Karpas-422 (cell line): ENCODE measurements around the gene SNX27. TPM values are rescaled to one million over a fixed set of nuclear protein-coding genes. Genes with fewer than 3 reads are reported as not detected.

Experiments used
- DNase-seq: peaks from one replicate; pipeline ENCODE4 v3.0.0-alpha.2; 2015
- H2AFZ ChIP-seq: fragments of 200-600 bp; sonication (generic); 2 replicates; pipeline ENCODE4 v1.6.1; 2014; ENCODE audit warnings: antibody characterized with exemption, low read length, mixed read lengths
- H3K27ac ChIP-seq: fragments of 200-600 bp; sonication (generic); 2 replicates; pipeline ENCODE4 v1.5.1; 2014; ENCODE audit warnings: mild to moderate bottlenecking, low read length, moderate library complexity
- H3K27me3 ChIP-seq: fragments of 200-600 bp; sonication (generic); 2 replicates; pipeline ENCODE4 v1.6.1; 2014; ENCODE audit warnings: low read length, mixed read lengths
- H3K36me3 ChIP-seq: fragments of 200-600 bp; sonication (generic); 2 replicates; pipeline ENCODE4 v1.6.1; 2014; ENCODE audit warnings: low read length, mixed read lengths; ENCODE audit not compliant: insufficient read depth
- H3K4me1 ChIP-seq: fragments of 200-600 bp; sonication (generic); 2 replicates; pipeline ENCODE4 v1.6.1; 2014; ENCODE audit warnings: mild to moderate bottlenecking, low read length, mixed read lengths
- H3K4me2 ChIP-seq: fragments of 200-600 bp; sonication (generic); 2 replicates; pipeline ENCODE4 v1.6.1; 2014; ENCODE audit warnings: low read length, low read depth, mild to moderate bottlenecking; ENCODE audit not compliant: poor library complexity, severe bottlenecking
- H3K4me3 ChIP-seq: fragments of 200-600 bp; sonication (generic); 2 replicates; pipeline ENCODE4 v1.5.1; 2014; ENCODE audit warnings: mild to moderate bottlenecking, antibody characterized with exemption, low read length, mixed read lengths
- H3K79me2 ChIP-seq: fragments of 200-600 bp; sonication (generic); 2 replicates; pipeline ENCODE4 v1.6.1; 2014; ENCODE audit warnings: mild to moderate bottlenecking, low read length, mixed read lengths
- H3K9ac ChIP-seq: fragments of 200-600 bp; sonication (generic); 2 replicates; pipeline ENCODE4 v1.6.0; 2014; ENCODE audit warnings: low read length
- H3K9me2 ChIP-seq: fragments of 200-600 bp; sonication (generic), shearing (Covaris generic); replicated peaks from 2 replicates; pipeline ENCODE4 v1.6.0; 2014; ENCODE audit warnings: mild to moderate bottlenecking, low read length, moderate library complexity; ENCODE audit not compliant: insufficient read depth
- H3K9me3 ChIP-seq: fragments of 300-700, 200-600 bp; sonication (generic); 2 replicates; pipeline ENCODE4 v1.6.1; 2014; ENCODE audit warnings: low read length, mixed read lengths
- H4K20me1 ChIP-seq: fragments of 200-600 bp; sonication (generic); 2 replicates; pipeline ENCODE4 v1.6.1; 2014; ENCODE audit warnings: mild to moderate bottlenecking, antibody characterized with exemption, low read length, low read depth; ENCODE audit not compliant: insufficient read depth
- total RNA-seq: library from RNA; depleted of rRNA; stranded (reverse); fragments of >200 nt; shearing (Covaris generic); gene quantifications from 2 replicates; pipeline ENCODE4 v1.2.3, GENCODE V29; 2014; ENCODE audit warnings: low replicate concordance

SNX27 gene
- total RNA-seq, 1 experiment from 2014 or later = 40.4 TPM

DNA sequence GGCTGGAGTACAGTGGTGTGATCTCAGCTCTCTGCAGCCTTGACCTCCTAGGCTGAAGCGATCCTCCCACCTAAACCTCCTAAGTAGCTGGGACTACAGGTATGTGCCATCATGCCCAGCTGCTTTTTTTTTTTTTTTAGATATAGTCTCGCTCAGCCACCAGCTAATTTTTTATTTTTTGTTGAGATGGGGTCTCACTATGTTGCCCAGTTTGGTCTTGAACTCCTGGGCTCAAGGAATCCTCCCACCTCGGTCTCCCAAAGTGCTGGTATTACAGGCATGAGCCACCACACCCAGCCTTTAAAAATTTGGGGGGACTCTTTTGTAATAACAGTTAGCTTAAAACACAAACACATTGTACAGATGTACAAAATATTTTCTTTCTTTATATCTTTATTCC lies 1.7 kb upstream of the SNX27 start:
- no peaks in the 10 kb centered on the region for H4K20me1 ChIP-seq
- no peaks in the 10 kb centered on the region for H3K9me3 ChIP-seq
- no peaks in the 10 kb centered on the region for H3K27me3 ChIP-seq
- H2AFZ ChIP-seq = no peak overlapping the region
- no peak for DNase-seq
- no peaks in the 10 kb centered on the region for H3K9me2 ChIP-seq
- H3K27ac ChIP-seq = no peak overlapping the region
- H3K79me2 ChIP-seq = peaks cover 33% of the 10 kb centered on the region
- H3K9ac ChIP-seq = no peak overlapping the region
- no peaks in the 10 kb centered on the region for H3K36me3 ChIP-seq
- H3K4me1 ChIP-seq = peaks cover 26% of the 10 kb centered on the region
- H3K4me3 ChIP-seq = no peak overlapping the region
- H3K4me2 ChIP-seq = no peak overlapping the region

DNA sequence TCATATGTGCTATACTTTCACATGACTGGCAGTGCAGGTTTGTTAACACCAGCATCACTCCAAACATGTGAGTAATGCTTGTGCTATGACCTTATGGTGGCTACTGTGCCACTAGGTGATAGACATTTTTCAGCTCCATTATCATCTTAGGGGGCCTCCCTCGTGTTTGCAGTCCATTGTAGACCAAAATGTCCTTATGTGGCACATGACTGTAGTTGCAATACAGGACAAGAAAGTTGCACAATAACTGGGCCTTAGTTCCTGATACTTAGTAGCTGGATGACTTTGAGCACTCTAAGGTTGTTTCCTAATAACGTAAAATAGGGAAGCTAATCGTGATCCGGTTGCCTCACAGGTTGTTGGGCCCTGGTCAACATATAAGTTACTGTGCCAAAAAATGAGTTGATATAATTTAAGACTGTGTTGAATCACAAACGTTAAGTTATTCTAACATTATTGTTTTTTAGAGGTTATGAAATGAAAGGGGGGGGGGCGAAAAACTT lies 511 bp upstream of the SNX27 start:
- H3K9me2 ChIP-seq = no peaks in the 10 kb centered on the region
- no peaks in the 10 kb centered on the region for H3K36me3 ChIP-seq
- no peaks in the 10 kb centered on the region for H3K9me3 ChIP-seq
- no peaks in the 10 kb centered on the region for H3K27me3 ChIP-seq
- DNase-seq = peak; percentile 50
- H3K79me2 ChIP-seq = peaks cover 45% of the 10 kb centered on the region
- H2AFZ ChIP-seq = peak overlapping the region; percentile 41
- peaks cover 35% of the 10 kb centered on the region for H3K4me1 ChIP-seq
- peak overlapping the region; percentile 97 for H3K4me3 ChIP-seq
- H4K20me1 ChIP-seq = no peaks in the 10 kb centered on the region
- peak overlapping the region; percentile 92 for H3K4me2 ChIP-seq
- peak overlapping the region; percentile 96; the same call in 1 of the 2 replicates for H3K9ac ChIP-seq
- no peak overlapping the region for H3K27ac ChIP-seq

DNA sequence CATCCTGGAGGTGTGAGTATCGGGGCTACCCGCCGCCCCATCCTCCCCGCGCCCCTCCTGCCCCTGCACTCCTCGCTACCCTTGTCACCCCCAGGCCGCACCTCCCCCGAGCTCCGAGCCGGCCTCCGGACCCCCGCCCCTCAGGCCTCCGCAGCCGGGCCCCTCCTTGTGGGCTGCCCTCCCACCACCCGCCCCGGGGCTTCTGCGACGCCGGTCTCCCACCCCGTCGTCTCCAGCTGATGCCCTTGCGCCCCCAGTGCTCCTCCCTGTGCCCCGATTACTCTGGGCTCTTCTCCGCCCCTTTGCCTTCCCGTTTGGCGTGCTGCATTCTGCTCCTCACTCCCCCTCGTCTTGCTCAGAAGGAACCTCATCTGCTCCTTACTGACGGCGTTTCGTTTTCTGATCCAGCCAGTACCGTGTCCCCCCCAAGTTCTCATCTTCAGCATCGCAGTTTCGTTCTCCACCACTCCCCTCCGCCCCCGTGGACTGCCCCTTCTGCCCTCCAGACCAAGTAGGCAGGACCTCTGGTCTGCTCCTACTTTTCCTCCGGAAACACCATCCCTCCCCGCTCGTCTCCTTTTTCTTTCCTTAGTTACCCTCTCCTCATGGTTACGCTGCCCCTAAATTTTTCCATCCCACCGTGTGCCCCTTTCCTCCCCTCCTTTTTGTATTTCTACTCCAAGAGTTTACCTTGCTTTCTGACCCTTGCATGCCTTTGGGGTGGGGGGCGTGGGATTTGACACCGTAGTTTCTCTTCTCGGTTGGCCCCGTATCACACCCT lies 841 bp downstream of the SNX27 start:
- H3K9ac ChIP-seq = peak overlapping the region; percentile 96
- peak overlapping the region; percentile 97 for H3K4me3 ChIP-seq
- peaks cover 35% of the 10 kb centered on the region for H3K4me1 ChIP-seq
- H4K20me1 ChIP-seq = no peaks in the 10 kb centered on the region
- no peaks in the 10 kb centered on the region for H3K9me2 ChIP-seq
- peak overlapping the region; percentile 85; the same call in 1 of the 2 replicates for H2AFZ ChIP-seq
- H3K27ac ChIP-seq = peak overlapping the region; percentile 50; the same call in 1 of the 2 replicates
- H3K9me3 ChIP-seq = no peaks in the 10 kb centered on the region
- peak overlapping the region; percentile 92 for H3K4me2 ChIP-seq
- peaks cover 57% of the 10 kb centered on the region for H3K79me2 ChIP-seq
- H3K36me3 ChIP-seq = no peaks in the 10 kb centered on the region
- H3K27me3 ChIP-seq = no peaks in the 10 kb centered on the region
- DNase-seq = peak; percentile 75

DNA sequence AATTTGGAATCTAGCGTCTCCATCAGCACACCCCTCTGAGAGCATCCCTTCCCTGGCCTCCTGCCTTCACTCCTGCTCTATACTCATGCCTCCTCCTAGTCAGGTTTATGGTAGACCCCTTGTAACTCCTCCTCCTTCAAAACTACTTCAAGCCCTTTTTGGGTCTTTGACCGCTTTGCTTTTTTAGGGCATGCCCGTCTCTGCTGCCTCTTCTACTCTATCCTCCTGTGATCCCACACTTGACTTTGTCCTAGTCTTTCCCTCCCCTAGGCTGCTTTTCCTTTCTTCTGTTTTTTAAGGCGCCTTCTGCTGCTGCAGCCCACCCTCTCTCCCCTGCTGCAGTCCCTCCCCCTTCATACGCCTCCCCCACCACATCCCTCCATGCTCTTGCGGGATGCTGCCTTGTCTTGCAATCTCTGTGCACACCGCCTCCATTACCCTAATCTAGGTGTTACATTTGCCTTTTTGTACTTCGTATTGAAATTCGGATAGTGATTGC lies 1.5 kb downstream of the SNX27 start:
- no peak for DNase-seq
- Histone ChIP-seq H4K20me1 (no peaks in the 10 kb centered on the region), H2AFZ (no peak overlapping the region), H3K27ac (peak overlapping the region; percentile 50; the same call in 1 of the 2 replicates), H3K4me2 (peak overlapping the region; percentile 92), H3K27me3 (no peaks in the 10 kb centered on the region), H3K4me1 (peaks cover 35% of the 10 kb centered on the region), H3K79me2 (peaks cover 63% of the 10 kb centered on the region), H3K9me3 (no peaks in the 10 kb centered on the region), H3K36me3 (no peaks in the 10 kb centered on the region), H3K4me3 (peak overlapping the region; percentile 97), H3K9me2 (no peaks in the 10 kb centered on the region), H3K9ac (peak overlapping the region; percentile 96)

DNA sequence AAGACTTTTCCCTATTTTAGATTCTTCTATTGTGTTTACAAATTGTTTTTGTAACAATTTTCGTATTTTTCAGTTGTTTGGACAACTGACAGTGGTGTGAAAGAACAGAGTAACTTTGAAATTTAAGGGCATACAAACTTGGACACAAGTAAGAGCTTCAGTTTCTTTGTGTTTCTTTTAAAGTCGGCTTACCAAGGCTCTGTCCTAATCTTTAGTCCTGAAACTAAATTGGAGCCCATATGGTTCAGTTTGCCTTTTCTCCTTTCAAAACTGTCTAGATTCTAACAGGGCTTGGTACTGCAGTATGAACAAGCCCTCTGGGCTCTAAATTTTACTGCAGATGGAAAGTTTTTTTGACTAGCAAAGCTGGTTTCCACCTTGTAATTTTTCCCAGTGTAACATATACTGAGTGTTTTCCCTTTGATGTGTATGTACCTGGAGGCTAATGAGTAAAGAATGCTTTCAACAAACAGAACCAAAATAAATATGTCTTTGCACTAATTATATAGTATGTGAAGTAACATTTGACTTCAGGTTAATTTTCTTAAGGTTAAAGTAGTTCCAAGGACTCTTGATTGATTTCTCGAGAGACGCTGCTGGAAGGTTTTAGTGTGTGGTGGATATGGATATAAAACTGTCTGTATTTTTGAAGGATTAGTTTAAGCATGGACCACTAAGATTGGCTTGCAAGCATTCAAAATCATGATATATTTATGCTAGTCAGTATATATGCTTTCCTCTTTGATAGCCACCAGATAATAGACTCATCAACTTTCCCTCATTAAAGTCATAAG lies 4.1 kb downstream of the SNX27 start:
- H3K27ac ChIP-seq = no peak overlapping the region
- H3K4me1 ChIP-seq = peaks cover 47% of the 10 kb centered on the region
- no peaks in the 10 kb centered on the region for H3K27me3 ChIP-seq
- H3K9ac ChIP-seq = no peak overlapping the region
- H3K36me3 ChIP-seq = no peaks in the 10 kb centered on the region
- no peaks in the 10 kb centered on the region for H3K9me3 ChIP-seq
- no peak for DNase-seq
- peaks cover 89% of the 10 kb centered on the region for H3K79me2 ChIP-seq
- no peaks in the 10 kb centered on the region for H4K20me1 ChIP-seq
- H3K9me2 ChIP-seq = no peaks in the 10 kb centered on the region
- H3K4me3 ChIP-seq = no peak overlapping the region
- no peak overlapping the region for H2AFZ ChIP-seq
- peak overlapping the region; percentile 21 for H3K4me2 ChIP-seq

DNA sequence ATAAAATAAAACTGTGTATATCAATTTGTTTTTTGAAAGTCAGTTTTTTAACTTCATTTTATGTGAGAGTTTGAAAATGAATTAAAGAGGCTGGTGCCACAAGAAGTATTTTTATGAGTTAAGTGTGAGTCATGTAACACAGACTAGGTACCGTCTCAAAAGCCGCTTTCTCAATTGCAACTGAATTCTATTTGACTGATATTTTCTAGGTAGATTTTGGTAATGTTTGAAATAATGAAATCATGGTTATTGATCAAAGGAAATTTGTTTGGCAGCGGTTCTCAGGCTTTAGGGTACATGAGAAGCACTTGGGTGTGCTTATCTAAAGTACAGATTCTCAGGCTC lies 4.6 kb downstream of the SNX27 start:
- H3K27me3 ChIP-seq = no peaks in the 10 kb centered on the region

DNA sequence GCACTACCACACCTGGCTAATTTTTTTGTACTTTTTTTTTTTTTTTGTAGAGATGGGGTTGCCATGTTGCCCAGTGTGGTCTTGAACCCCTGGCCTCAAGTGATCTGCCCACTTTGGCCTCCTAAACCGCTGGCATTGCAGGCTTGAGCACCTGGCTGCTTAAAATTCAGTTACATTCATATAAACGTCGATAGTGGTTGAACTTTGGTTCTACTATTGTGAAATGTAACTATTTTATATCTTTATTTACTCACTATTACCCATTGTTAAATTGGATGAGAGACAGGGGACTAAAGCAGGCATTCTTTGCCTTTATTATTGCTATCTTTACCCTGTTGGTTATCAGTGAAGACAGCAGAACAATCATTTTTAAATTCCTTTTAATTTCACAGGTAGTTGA lies 6.2 kb downstream of the SNX27 start:
- Histone ChIP-seq H3K27me3 (no peaks in the 10 kb centered on the region), H3K4me2 (no peak overlapping the region), H3K9me2 (no peaks in the 10 kb centered on the region), H3K36me3 (no peaks in the 10 kb centered on the region), H2AFZ (no peak overlapping the region), H3K27ac (no peak overlapping the region), H3K79me2 (peaks cover 96% of the 10 kb centered on the region), H3K4me3 (no peak overlapping the region), H3K9me3 (no peaks in the 10 kb centered on the region), H3K4me1 (peaks cover 45% of the 10 kb centered on the region), H4K20me1 (no peaks in the 10 kb centered on the region), H3K9ac (no peak overlapping the region)
- DNase-seq = no peak

More for the DNA sequence above, 4.6 kb downstream of the SNX27 start:
- H3K79me2 ChIP-seq = peaks cover 95% of the 10 kb centered on the region
- no peak overlapping the region for H2AFZ ChIP-seq
- no peak overlapping the region for H3K4me3 ChIP-seq
- H3K36me3 ChIP-seq = no peaks in the 10 kb centered on the region
- no peaks in the 10 kb centered on the region for H3K9me2 ChIP-seq
- H3K27ac ChIP-seq = no peak overlapping the region
- no peak overlapping the region for H3K9ac ChIP-seq
- no peak for DNase-seq
- H3K4me1 ChIP-seq = peaks cover 47% of the 10 kb centered on the region
- no peaks in the 10 kb centered on the region for H4K20me1 ChIP-seq
- H3K9me3 ChIP-seq = no peaks in the 10 kb centered on the region
- H3K4me2 ChIP-seq = no peak overlapping the region

DNA sequence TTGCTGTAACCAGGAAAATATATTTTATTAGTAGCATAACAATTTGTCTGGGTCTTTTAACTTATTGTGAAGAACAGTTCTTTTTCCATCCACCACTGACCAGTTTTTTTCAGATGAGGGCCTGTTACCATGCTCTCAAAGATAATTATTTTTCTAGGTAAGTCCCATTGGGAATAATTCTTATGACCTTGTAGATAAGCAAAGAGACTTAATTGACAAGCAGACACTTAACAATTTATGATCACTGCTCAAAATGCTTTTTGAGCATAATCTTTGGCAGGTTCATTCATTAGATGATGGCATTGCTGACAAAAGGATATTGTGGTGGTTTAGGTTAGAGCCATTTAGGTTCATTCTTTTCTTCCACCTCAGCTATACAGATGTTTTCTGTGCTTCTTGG lies 6.6 kb downstream of the SNX27 start:
- H3K27me3 ChIP-seq = no peaks in the 10 kb centered on the region
- no peaks in the 10 kb centered on the region for H4K20me1 ChIP-seq
- H3K9ac ChIP-seq = no peak overlapping the region
- H3K36me3 ChIP-seq = no peaks in the 10 kb centered on the region
- H3K4me2 ChIP-seq = no peak overlapping the region
- H3K4me3 ChIP-seq = no peak overlapping the region
- no peak for DNase-seq
- no peak overlapping the region for H3K27ac ChIP-seq
- no peaks in the 10 kb centered on the region for H3K9me3 ChIP-seq
- H2AFZ ChIP-seq = no peak overlapping the region
- H3K9me2 ChIP-seq = no peaks in the 10 kb centered on the region
- peaks cover 95% of the 10 kb centered on the region for H3K79me2 ChIP-seq
- H3K4me1 ChIP-seq = peaks cover 40% of the 10 kb centered on the region
